Activated CD8-positive, alpha-beta memory T cell treated with anti-CD3 and anti-CD28 coated beads, Interleukin-2, amount 50 U/mL, for 48 hours (primary cell): Measurements from ENCODE around the gene ABHD17B.
A peak's percentile ranks its signal among the peaks of the same experiment; 100 is the strongest.
"Not testable (repeated sequence)": the region's sequence is repeated elsewhere in the genome, so short reads cannot be mapped to it uniquely, and the experiment has no call there.

Source experiments
- DNase-seq: peaks from one replicate; pipeline ENCODE4 v3.0.0-alpha.2; 2020

ABHD17B gene

DNA sequence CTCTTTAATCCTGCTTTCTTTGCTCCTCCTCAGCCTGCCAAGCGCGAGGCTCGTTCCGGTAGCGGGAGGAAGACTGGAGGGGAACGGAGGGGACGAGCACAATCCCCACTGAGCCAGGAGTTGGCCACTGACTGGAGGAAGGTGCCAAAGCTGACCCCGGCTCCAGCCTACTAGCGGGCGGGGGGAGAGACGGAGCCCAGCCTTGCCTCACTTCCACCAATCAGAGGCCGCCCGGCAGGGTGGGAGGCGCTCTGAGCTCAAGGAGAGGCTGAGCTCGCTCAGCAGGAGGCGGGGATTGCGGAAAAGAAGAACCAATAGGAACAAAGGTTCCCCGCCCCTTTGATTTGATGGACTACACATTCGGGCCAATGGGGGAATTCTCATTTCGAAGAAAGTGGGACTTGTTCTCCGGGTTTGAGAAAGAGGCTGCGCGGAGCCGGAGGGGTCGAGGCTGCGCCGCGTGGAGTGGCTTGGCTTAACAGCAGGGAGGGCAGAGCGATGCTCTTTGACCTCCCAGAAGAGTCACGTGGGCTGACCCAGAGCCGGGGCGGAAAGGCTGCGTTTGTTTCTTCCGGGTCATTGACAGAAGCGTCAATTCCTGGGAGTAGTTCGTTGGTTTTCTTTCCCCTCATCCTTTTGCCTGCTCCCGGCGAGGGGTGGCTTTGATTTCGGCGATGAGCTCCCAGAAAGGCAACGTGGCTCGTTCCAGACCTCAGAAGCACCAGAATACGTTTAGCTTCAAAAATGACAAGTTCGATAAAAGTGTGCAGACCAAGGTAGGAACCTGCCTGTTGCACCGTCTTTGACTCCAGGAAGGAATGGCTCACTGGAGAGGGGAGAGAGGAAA, at the start of gene ABHD17B, which contains the start of gene C9orf85:
Gene ABHD17B (minus strand): TSS at position 133 of the 847 bp plus-strand sequence. CDS start 36,113 bp downstream, outside the sequence.
Gene C9orf85 (plus strand): TSS at position 579 of the 847 bp plus-strand sequence. CDS start 96 bp downstream, at position 675.
- DNase-seq, result peak; percentile 95

DNA sequence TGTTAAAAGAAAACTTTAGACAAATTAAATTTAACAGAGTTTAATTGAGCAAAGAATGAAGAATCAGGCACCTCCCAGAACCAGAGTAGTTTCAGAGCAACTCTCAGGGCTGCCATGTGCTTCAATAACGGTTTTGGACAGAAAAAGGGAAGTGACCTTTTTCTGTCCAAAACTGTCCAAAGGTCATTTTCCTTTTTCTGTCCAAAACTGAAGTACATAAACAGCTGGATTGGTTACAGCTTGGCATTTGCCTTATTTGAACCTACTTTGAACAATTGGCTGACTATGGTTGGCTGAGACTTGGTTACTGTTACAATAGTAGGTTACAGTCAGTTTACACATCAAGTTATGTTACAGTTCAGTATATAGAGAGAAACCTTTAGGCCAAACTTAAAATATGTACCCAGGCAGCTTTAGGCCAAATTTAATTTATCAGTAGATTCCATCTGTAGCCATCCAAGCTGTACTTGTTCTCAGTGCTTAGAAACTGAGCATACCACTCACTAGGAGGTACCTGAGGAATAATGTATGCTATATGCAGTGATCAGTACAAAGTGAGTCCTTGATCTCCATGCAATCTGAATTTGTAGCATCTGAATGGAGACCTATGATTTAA, 44.4 kb upstream of the ABHD17B start:
- no peak for DNase-seq

DNA sequence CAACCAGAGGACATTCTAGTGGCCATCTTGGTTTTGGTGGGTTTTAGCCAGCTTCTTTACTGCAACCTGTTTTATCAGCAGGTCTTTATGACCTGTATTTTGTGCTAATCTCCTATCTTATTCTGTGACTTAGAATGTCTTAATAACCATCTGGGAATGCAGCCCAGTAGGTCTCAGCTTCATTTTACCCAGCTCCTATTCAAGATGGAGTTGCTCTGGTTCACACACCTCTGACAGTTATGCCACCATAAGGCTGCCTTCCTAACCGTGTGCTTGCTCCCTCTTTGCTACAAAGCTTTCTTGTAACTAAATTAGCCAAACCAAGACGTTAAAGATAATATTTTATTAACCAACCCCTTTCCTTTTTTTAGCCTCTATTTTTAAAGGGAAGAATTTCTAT, 43.7 kb upstream of the ABHD17B start:
- not testable (repeated sequence) for DNase-seq

DNA sequence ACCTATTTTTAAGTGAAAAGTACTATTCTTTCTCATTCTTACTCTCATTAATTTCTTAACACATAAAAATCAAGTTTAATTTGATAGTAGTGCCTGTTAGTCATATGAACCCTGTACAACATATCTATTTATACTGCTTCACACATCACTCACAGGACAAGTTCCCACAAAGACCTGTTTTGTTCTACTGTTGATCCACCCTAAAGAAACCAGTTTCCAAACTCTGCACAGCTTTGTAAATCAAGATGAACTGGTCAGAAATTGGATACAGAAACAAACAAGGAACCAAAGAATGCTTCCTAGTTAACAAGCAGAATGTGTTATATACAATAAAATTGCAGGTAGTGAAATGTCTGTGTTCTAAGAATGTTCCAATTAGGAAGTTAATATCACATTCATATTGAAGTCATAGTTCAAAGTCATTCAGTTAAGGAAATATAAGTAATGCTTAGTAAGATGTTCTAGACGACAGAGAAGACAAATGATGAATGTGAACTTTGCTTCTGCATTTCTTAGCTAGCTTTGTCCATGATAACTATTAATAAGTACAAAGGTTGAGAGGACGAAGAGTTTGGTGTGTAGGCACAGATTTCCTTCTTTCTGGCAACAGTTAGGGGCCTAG, 33.9 kb upstream of the ABHD17B start:
- no peak for DNase-seq

DNA sequence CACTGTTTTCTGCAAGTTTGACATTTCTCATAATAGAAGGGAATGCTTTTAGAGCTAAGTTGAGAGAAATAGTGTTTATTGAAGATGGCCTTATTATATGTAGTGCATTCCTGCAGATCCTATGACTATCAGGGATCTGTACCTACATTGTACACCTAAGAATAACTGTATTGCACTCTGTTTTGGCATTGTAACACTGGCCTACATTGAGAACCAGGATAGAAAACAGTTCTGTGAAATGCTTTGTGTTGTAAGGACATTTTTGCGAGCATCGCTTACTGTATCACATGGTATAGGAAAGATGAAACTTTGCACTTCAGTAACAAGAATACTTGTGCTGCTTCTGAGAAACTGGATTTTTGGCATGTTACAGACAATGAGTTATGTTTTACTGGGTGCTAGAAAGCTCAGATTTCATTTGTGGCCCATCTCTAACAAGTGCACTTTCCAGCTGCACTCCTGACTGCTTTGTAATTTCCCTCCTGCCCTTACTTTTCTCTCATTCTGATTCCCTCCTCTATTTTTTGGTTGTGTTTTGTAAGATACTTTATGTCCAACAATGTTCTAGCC, 31.1 kb upstream of the ABHD17B start:
- no peak for DNase-seq

DNA sequence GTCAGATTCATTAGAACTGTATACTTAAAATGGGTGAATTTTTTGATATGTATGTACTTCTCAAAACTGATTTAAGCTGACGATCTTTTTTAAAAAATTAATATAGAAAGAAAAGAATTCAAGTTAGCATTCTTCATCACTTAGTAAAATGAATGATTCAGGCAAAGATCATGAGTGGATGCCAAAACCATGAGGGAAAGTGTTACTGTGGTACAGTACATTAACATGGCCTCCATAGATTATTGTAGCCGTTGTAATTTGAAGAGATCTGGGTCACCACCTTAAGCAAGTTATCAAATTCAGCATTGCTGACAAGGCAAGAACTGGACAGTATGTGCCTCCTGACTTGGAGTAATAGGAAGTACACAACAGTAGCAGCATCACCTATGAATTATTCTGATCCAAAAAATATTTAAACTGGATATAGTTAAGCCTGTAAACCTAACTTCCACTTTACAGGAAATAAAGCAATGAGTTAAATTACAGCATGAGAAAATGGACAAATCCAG, 30.1 kb upstream of the ABHD17B start:
- no peak for DNase-seq

DNA sequence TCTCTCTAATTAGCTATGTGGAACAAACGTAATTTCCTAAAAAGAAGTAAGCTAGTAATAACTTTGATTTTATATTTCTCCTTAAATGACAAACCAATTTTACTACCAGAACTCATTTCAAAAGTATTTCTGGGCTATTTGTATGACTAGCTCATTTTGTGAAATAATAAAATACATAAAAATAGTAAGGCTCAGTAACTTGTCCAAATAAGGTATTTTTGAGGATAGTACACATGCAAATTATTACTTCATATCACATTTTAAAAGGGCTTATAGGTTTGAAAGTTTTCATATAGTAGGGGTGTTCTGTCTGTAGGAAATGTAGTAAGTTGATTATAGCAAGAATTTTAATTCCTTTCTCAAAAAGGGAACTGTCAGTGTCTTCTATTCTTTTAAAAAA, 26.9 kb upstream of the ABHD17B start:
- DNase-seq, result no peak

DNA sequence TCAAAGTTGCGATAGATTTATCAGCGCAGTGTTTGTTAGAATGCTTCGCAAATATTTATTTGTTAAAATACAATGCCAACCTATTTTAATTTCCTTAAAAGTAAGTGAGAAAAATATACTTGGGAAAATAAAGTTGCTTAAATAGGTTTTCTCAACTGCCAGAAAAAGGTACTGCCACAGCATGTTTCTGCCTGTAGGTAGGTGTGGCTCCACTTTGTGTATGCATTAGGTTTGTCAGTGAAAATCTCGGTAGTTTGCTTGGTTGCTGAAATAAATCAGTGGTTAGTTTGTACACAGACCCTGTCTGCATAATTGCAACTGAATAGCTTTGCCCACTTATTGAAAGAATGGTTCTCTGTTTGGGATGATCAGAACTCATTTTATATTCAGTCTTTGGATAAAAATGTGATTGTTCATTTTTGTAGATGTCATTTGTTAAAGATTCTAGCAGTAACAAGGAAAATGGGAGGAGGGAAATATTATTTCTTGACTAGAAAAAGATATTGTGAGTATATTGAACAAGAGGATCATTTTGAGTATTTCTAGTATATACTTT, 26.2 kb upstream of the ABHD17B start:
- no peak for DNase-seq

DNA sequence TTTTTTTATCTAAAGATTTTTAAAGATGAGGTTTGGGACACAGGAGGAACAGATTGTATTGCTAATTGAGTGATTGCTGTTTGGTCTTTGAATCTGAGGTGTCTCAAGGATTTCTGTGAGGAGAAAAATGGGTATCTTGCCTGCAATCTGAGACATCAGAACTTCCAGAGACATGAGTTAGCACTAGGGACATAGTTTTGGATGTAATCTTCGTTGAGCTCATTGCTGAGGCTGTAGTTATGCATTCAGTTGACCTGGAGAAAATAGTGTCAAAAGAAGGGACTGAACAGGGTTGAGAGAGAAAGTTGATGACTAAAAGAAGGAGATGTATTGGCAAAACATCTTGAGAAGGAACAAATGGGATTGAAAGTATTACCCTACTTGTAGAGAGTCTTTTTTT, 25.1 kb upstream of the ABHD17B start:
- DNase-seq, result no peak

DNA sequence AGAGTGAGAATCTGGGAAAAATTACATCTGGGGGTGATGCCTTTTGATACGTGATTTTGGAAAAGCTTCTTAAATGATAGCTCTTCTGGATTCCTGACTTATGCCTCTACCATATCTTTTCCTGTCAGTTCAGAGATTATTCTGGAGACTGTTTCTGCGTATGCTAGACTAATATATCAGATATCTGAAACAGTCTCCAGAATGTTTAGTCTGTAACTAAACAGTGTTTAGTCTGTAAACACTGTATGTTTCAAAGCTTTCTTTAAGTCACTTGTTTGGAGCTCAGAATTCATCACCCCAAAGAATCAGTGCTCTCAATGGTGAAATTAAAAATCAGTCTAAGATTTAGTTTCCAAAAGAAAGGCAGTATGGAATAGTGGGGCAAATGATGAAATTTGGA, 20.2 kb upstream of the ABHD17B start:
- no peak for DNase-seq

DNA sequence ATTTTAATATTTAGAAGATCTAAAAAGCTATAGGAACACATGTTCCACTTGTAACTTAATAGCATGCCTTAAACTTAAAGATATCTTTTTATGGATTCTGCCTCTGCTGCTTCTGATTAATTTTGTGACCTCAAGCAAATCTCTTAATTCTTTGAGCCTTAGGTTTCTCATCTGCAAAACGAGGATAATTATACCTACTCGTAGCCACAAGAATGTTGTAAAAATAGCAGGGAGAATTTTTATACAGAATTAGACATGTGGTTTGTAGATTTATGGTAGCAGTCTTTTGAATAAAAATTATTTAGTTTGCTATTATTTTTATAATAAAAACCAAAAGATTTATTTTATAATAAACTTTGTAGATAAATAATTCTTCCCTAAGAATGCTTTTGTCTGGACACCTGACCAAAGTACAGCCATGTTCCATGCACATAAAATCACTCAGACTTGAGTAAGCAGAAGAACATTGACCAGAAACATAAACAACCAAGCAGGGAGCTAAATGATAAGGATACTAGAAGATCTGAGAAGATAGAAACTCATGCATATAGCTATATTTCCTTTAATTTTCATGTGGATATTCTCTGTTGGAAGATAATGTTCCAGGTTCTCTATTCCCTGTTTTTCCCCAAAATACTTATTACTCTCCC, 18.9 kb upstream of the ABHD17B start:
- DNase-seq, result no peak

DNA sequence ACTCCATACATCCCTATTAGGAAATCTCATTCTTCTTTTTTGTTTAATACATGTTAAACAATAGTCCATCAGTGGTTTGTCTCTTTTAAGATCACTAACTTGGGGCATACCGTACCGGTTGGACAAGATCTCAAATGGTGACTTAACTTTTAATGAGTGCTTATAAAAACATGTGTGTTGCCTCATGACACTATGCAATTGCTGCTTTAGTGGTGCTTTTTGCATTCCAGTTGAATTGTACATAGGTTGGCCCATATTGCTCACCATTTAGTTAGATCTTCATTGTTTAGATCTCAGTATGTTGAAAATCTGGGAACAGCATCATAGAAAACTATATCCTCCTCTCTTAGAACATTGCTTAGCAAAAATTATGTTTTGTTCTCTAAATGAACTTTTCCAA, 18.2 kb upstream of the ABHD17B start:
- DNase-seq, result no peak

DNA sequence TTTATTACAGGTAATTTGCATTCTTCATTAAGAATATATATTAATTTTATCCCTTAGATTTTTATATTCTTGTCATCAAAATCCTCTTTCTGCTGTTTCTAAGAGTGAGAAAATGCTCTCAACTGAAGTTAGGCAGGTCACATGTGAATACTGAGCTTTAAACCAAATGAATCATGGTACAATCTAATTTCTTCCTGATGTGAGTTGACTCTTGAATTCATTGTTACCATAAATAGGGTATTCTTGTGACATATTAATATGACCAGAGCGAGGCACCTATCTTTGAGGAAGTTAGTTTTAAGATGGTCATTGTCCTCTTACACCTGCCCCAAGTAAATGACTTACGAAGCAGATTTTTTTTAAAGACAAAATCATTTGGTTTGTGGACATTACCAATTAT, 17.8 kb upstream of the ABHD17B start:
- no peak for DNase-seq

DNA sequence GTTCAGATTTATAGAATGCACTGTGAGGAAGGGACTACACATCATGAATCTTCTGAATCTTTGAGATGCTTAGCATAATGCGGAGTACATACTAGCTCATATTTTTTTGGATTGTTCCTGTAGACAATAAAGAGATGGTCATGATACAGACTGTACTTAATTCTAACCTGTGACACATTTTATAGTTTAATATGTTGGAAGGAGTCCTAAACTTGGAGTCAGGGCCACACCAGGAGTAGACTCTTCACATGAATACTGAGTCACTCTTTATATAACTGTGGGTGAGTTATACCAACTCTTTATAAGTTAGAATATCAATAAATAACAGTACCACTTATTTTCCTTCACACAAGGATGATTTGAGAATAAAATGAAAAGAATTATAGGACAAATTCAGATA, 17.4 kb upstream of the ABHD17B start:
- no peak for DNase-seq

DNA sequence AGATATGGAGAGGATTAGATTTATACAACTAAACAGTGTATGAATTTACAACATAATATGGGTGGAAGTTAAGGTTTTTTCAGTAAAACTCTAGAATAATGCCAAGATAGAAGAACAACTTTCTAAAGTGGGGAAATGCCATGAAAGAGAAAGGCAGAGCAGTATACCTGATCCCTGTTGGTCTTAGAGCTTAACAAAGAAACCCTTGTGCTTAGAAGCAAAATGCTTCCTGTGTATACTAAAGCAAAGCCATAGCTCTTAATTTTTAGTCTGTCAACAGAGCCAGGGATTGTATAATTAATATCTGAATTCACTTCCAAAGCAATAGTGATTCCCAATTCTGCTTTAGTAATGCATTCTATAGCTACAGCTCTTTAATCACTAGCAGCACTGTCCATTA, 14.8 kb upstream of the ABHD17B start:
- DNase-seq, result no peak

DNA sequence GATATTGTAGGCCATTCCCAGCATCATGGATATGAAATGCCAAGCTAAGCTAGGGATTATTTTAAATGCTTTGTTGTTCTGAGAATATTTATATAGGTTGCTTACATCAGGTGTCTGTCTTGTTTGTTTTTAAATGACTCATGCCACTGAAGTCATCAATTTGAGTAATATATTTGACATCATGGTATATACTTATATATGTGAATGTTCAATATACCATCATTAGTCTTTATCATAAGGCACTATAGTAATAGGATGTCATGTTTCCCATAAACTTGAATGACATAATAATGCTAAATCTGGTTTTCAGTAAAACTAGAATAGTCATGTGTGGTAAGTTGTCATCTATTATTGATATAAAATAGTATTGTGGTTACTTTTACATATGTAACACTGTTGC, 13.6 kb upstream of the ABHD17B start:
- no peak for DNase-seq

DNA sequence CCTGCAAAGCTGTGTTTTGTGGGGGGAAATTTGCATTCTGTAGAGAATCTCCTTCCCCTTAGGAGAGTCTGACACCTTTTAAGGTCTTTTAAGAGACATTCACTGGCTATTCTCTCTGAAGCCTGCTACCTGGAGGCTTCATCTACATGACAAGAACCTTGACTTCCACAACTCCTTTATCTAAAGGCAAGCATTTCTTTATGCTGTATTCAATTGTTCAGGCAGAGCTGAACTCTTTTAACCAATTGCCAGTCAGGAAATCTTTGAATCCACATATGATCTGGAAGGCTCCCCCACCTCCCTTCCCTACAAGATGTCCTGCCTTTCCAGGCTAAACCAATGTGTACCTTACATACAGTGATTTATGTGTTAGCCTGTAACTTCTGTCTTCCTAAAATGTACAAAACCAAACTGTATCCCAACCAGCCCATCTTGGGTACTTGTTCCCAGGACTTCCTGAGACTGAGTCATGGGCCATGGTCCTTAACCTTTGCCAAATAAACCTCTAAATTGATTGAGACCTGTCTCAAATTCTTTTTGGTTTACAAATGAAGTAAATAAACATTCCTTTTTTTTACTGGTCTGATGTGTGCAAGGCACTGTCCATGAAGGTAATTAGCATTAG, 10.3 kb upstream of the ABHD17B start:
- DNase-seq, result no peak

DNA sequence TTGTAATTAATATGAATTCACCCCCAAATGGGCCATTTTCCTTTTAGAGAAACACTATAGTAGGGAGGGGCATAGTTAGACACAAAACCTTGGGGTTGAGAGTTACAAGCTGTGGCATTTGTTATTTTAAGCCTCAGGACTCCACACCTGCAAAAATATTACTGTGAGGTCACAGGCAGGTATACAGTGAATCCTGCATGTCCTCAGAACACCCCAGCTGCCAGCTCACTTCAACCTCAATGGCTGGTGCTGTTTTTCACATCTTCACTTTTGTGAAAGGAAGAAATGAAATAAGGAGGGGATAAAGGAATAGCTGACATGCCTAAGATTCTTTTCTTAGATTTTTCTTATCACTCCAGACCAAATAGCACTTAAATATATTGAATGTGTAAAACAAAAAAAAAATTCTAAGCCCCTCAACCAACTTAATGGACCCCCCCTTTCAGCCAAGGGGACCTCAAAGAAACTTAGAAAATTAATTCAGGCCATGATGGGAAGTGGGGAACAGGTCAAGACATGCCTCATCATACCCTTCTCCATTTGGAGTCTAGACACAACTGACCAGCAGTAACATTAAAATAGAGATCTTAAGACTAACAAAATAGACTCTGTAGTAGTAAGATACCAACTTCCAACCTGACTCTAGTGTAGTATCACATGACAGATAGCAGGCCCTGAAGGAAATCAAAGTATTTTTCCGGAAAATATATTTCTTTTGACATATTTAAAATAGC, 9.6 kb upstream of the ABHD17B start:
- no peak for DNase-seq

DNA sequence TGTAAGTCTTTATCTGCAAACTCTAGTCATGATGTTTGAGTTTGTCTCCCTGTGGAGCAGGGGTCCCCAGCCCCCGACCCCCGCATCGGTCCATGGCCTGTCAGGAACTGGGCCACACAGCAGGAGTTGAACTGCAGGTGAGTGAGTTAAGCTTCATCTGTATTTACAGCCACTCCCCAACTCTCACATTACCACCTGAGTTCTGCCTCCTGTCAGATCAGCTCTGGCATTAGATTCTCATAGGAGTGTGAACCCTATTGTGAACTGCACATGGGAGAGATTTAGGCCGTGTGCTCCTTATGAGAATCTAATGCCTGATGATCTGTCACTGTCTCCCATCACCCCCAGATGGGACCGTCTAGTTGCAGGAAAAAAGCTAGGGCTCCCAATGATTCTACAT, 7.4 kb upstream of the ABHD17B start:
- DNase-seq, result no peak

DNA sequence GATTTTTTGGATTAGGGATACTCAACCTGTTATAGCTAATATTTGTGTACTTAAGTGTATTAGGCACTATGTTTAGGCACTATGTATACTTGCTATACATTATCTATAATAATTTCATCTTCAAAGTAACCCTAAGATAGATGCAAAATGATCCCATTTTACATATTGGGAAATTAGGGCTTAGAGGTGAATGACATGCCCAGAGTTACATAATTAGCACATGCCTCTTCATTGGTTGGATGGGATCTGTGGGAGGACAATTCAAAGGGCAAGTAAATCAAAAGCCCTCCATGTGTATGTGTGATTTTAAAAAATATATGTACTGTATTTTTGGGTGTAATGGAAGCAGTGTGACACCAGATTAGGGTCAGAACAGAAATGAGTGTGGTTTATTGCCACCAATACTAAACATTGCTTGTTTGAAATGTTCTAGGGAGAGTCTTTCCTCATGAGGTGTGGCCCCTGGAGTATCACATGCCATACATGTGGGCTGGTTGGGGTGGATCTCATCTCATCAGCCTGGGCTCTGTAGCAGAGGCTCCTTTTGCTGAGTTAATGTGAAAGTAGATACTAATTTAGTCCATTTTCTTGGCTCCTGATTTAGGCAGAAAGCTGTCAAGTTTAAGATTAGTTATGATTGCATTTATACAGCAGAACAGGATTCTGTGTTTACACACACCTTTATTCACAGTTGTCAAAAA, 6.0 kb upstream of the ABHD17B start:
- no peak for DNase-seq

DNA sequence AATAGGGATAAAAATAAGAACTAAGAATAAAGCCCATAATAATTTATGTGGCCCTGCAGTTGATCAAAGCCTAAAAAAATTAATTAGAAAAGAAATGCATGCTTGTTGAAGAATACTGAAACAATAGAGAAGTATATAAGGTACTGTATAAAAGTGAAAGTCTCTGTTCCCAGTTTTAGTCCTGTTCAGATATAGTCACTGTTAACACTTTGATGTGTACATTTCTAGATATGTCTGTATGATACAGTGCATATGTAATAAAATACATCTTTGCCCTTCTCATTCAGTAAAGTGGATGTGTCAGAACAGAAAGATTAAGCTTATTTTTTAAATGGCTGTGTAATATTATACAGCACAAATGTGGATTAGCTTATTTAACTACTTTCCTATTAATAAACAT, 4.5 kb upstream of the ABHD17B start:
- no peak for DNase-seq
